BLaER1 treated with 17β-estradiol and CSF1 and Interleukin-3, amounts not matched to agents 10 nM and 100 nM (cell line): Measurements from ENCODE around the gene XCL1.

ENCODE experiments used
- H3K27ac ChIP-seq, 11 experiments: shearing (Covaris generic); formaldehyde crosslinking; 2 replicates each; pipeline ENCODE4 v1.8.1; 2022
- H3K27me3 ChIP-seq, 11 experiments: shearing (Covaris generic); formaldehyde crosslinking; 2 replicates each; pipeline ENCODE4 v1.8.1; 2022
- H3K36me3 ChIP-seq, 11 experiments: shearing (Covaris generic); formaldehyde crosslinking; 2 replicates each; pipeline ENCODE4 v1.8.1; 2022
- H3K4me1 ChIP-seq, 10 experiments: shearing (Covaris generic); formaldehyde crosslinking; 2 replicates each; pipeline ENCODE4 v1.8.1; 2022
- H3K4me2 ChIP-seq, 11 experiments: shearing (Covaris generic); formaldehyde crosslinking; 2 replicates each; pipeline ENCODE4 v1.8.1; 2022
- H3K4me3 ChIP-seq, 10 experiments: shearing (Covaris generic); formaldehyde crosslinking; 2 replicates each; pipeline ENCODE4 v1.8.1; 2022
- H3K9ac ChIP-seq, 11 experiments: shearing (Covaris generic); formaldehyde crosslinking; 2 replicates each; pipeline ENCODE4 v1.8.1; 2022
- H3K9me3 ChIP-seq, 11 experiments: shearing (Covaris generic); formaldehyde crosslinking; replicated peaks in 1 of 11; 2 replicates each; pipeline ENCODE4 v1.8.1; 2022
- H4K20me1 ChIP-seq, 11 experiments: shearing (Covaris generic); formaldehyde crosslinking; 2 replicates each; pipeline ENCODE4 v1.8.1; 2022
- Cebpa-rat ChIP-seq, 11 experiments: shearing (Covaris generic); IDR thresholded peaks; 2 replicates each; pipeline ENCODE4 v1.8.1; 2022

XCL1 gene

DNA sequence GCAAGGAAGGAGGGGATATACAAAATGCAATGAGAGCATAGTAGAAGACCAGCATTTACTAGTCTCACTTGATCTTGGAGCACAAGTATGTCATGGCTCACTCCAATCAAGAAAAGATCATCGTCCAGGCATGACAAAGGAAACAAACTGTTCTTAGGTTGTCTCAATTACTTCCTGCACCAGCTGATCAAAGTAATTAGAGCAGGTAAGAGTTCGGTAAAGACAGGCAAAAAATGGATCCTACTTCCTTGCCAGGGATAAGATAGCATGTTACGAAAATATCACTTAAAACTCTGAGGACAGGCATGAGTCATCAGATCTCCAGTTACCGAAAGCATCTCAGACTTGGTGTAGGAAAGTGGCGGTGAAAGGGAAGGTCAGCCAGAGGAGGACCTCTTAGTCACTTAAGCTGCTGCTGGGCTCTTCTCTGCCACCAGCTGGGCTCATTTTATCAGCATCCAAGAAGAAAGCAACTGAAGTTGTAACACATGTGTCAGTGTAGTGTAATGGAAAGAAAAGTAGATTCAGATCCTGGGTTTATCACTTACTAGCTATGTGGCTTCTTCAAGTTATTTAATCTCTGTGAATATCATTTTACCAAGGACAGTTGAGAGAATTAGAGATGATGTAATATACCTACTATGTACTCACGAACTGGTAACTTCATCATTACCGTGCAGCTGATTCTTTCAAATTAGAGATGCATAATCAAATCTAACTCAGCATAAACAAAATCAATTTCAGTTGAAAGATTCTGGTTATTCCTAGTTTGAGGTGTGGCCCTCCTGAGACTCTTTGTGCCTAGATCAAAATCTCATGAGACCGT is 46.8 kb downstream of the XCL1 start:
- Histone ChIP-seq H4K20me1 (no peaks in the 10 kb centered on the region), H3K27me3 (no peaks in the 10 kb centered on the region), H3K4me3 (no peak overlapping the region), H3K4me2 (no peak overlapping the region), H3K9ac (no peak overlapping the region), H3K36me3 (no peaks in the 10 kb centered on the region), H3K27ac (no peak overlapping the region), H3K9me3 (peaks cover 0 to 8% (median 0%) of the 10 kb centered on the region in 11 experiments; a peak in 1 of 22 replicates), H3K4me1 (peaks cover 0 to 6% (median under 1%) of the 10 kb centered on the region in 10 experiments; a peak in 6 of 20 replicates)
- no peak for TF ChIP-seq Cebpa-rat (IDR thresholded peaks at IDR 0.05)

DNA sequence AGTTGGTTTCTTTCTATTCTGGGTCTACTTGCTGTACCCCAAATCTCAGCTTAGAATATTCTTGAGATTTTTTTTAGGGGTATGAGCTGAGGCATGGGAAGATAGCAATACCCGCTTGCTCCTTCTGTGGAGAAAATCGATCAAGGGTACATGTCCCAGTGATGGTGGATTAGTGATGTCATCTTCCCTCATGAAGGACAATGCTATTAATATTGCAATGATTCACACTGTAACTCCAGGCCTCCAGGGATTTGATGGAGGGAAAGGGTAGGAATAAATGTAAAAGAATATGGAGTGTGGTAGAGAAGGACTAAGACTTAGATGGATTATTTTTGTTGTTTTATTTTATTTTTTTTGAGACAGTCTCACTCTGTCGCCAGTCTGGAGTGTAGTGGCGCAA is 47.4 kb downstream of the XCL1 start:
- Histone ChIP-seq H3K9me3 (peaks cover 0 to 8% (median 0%) of the 10 kb centered on the region in 11 experiments; a peak in 1 of 22 replicates), H3K4me3 (no peak overlapping the region), H3K9ac (no peak overlapping the region), H3K36me3 (no peaks in the 10 kb centered on the region), H3K27me3 (no peaks in the 10 kb centered on the region), H4K20me1 (no peaks in the 10 kb centered on the region), H3K27ac (no peak overlapping the region), H3K4me1 (peaks cover 0 to 6% (median 0%) of the 10 kb centered on the region in 10 experiments; a peak in 2 of 20 replicates), H3K4me2 (no peak overlapping the region)
- no peak for TF ChIP-seq Cebpa-rat (IDR thresholded peaks at IDR 0.05)

DNA sequence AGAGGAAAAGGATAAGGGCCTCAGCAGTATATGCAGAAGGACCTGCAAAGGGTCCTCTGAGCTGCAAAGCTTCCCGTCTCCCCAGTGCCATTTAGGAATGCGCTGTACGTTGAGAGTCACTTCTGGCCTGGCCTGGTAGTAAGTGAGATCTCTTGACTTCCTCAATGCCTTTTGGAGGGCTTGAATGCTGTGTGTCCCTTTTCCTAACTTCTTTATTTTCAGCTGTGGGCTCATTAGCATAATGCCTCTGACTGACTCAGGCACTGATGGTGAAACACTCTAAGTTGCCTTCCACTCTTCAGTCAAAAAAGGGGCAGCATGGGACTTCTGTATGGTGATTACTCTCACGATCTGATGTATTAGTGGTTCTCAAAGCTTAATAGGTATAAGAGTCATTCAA is 49.9 kb downstream of the XCL1 start:
- Histone ChIP-seq H3K4me3 (no peak overlapping the region), H3K36me3 (no peaks in the 10 kb centered on the region), H3K27me3 (no peaks in the 10 kb centered on the region), H3K4me2 (no peak overlapping the region), H3K27ac (no peak overlapping the region), H3K4me1 (peaks cover 0 to 6% (median 0%) of the 10 kb centered on the region in 10 experiments; a peak in 2 of 20 replicates), H4K20me1 (no peaks in the 10 kb centered on the region), H3K9me3 (peaks cover 0 to 8% (median 0%) of the 10 kb centered on the region in 11 experiments; a peak in 1 of 22 replicates), H3K9ac (no peak overlapping the region)
- no peak for TF ChIP-seq Cebpa-rat (IDR thresholded peaks at IDR 0.05)

DNA sequence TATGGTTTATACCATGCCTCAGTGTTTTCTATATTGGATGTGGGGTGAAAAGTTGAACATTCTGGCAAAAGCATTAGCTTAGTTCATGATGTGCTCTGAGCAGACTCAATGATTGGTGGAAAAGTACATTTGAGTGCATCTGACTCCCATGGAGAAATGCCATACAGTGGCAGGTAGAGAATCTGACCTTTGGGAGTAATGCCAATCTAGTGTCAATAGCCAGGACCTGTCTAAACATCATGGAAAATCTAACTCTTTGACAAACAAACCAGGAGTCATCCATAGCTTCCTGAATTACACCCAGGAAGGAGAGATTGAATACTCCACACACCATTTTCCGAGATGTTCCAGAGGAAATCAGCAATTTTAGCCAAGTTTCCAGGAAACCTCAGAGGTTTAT is 51.0 kb downstream of the XCL1 start:
- H3K4me3 ChIP-seq = no peak overlapping the region
- no peak overlapping the region for H3K27ac ChIP-seq
- H4K20me1 ChIP-seq = no peaks in the 10 kb centered on the region
- no peak overlapping the region for H3K4me2 ChIP-seq
- H3K9me3 ChIP-seq = peaks cover 0 to 8% (median 0%) of the 10 kb centered on the region in 11 experiments; a peak in 1 of 22 replicates
- TF ChIP-seq Cebpa-rat (IDR thresholded peaks at IDR 0.05) = no peak
- no peak overlapping the region for H3K9ac ChIP-seq
- H3K36me3 ChIP-seq = no peaks in the 10 kb centered on the region
- no peaks in the 10 kb centered on the region for H3K27me3 ChIP-seq
- H3K4me1 ChIP-seq = peaks cover 0 to 6% (median 0%) of the 10 kb centered on the region in 10 experiments; a peak in 2 of 20 replicates

DNA sequence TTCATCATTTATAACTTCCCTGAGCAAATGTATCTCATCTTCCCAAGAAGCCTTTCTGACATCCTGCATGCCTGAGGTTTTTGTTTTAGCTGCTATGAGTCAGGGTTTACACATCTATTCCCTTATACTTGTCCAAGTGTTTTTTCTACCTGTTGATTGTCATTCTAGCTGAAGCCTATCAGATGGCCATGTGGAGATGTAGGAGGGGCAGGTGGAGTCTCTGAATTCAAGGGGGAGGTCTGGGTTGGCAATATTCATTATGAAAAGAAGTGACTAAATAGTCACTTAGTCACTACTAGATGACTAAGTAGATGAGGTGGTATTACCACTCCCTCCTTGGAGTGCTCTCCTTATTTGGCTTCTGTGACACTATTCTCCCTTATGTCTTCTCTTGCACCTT is 52.4 kb downstream of the XCL1 start:
- no peak overlapping the region for H3K9ac ChIP-seq
- no peak overlapping the region for H3K4me3 ChIP-seq
- H3K36me3 ChIP-seq = no peaks in the 10 kb centered on the region
- no peaks in the 10 kb centered on the region for H3K27me3 ChIP-seq
- peaks cover 0 to 5% (median 0%) of the 10 kb centered on the region in 11 experiments; a peak in 1 of 22 replicates for H3K9me3 ChIP-seq
- H3K4me1 ChIP-seq = peaks cover 0 to 6% (median 0%) of the 10 kb centered on the region in 10 experiments; a peak in 2 of 20 replicates
- no peak for TF ChIP-seq Cebpa-rat (IDR thresholded peaks at IDR 0.05)
- no peak overlapping the region for H3K27ac ChIP-seq
- no peak overlapping the region for H3K4me2 ChIP-seq
- H4K20me1 ChIP-seq = no peaks in the 10 kb centered on the region

DNA sequence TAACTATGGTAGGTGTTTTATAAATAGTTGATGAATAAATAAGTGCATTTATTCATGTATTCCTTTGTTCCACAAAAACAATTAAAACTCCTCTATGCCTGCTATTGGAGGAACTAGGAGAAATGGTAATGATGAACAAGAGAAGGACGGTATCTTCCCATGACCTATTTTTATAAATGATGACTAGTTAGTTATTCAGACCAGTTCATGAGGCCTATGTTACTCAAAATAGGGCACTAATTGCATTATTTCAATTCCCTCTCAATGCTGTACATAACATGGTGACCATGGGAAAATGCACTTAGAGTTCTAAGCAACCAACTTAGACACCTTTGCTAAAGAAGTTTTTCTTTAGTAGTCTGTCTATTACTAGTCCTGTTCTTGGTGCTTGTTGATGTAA is 53.1 kb downstream of the XCL1 start:
- H3K4me2 ChIP-seq = no peak overlapping the region
- H3K9ac ChIP-seq = no peak overlapping the region
- H3K27ac ChIP-seq = no peak overlapping the region

More for the DNA sequence above, 53.1 kb downstream of the XCL1 start:
- H3K4me3 ChIP-seq = no peak overlapping the region
- H3K27me3 ChIP-seq = no peaks in the 10 kb centered on the region
- peaks cover 0 to 6% (median 0%) of the 10 kb centered on the region in 10 experiments; a peak in 2 of 20 replicates for H3K4me1 ChIP-seq
- H4K20me1 ChIP-seq = no peaks in the 10 kb centered on the region
- no peak for TF ChIP-seq Cebpa-rat (IDR thresholded peaks at IDR 0.05)
- no peaks in the 10 kb centered on the region for H3K9me3 ChIP-seq
- no peaks in the 10 kb centered on the region for H3K36me3 ChIP-seq
